H9 (cell line): ENCODE data around the gene SKIC2. TPM values are rescaled to one million over a fixed set of nuclear protein-coding genes. Genes with fewer than 3 reads are reported as not detected.

ENCODE experiments used
- DNase-seq: peaks from one replicate; pipeline ENCODE4 v3.0.0-alpha.2; 2017
- H2AFZ ChIP-seq: one replicate; pipeline ENCODE4 v1.6.1; 2013; ENCODE audit warnings: mild to moderate bottlenecking, low read length, control low read depth, moderate library complexity
- H2AK5ac ChIP-seq: 2 replicates; pipeline ENCODE4 v1.6.1; 2013; ENCODE audit warnings: low read length, control low read depth, mixed read lengths; ENCODE audit not compliant: insufficient read length
- H2BK120ac ChIP-seq: one replicate; pipeline ENCODE4 v1.6.1; 2013; ENCODE audit warnings: low read depth, mild to moderate bottlenecking, low read length, control low read depth, inconsistent platforms; ENCODE audit not compliant: poor library complexity, severe bottlenecking
- H2BK12ac ChIP-seq: 2 replicates; pipeline ENCODE4 v1.6.1; 2013; ENCODE audit warnings: low read length, control low read depth, mixed read lengths, low read depth; ENCODE audit not compliant: insufficient read length
- H2BK15ac ChIP-seq: 2 replicates; pipeline ENCODE4 v1.6.1; 2013; ENCODE audit warnings: low read depth, low read length, control low read depth
- H2BK20ac ChIP-seq: one replicate; pipeline ENCODE4 v1.6.1; 2013; ENCODE audit warnings: low read depth, mild to moderate bottlenecking, low read length, control low read depth, inconsistent platforms; ENCODE audit not compliant: poor library complexity, severe bottlenecking
- H2BK5ac ChIP-seq: 2 replicates; pipeline ENCODE4 v1.6.1; 2013; ENCODE audit warnings: low read length, control low read depth, mixed read lengths; ENCODE audit not compliant: insufficient read length
- H3K14ac ChIP-seq: 2 replicates; pipeline ENCODE4 v1.6.1; 2013; ENCODE audit warnings: low read length, control low read depth; ENCODE audit not compliant: insufficient read depth
- H3K18ac ChIP-seq: 2 replicates; pipeline ENCODE4 v1.6.1; 2013; ENCODE audit warnings: low read depth, mild to moderate bottlenecking, mixed read lengths, low read length, control low read depth; ENCODE audit not compliant: insufficient read length
- H3K23ac ChIP-seq: 2 replicates; pipeline ENCODE4 v1.6.1; 2013; ENCODE audit warnings: low read length, control low read depth, mixed read lengths, low read depth; ENCODE audit not compliant: insufficient read length
- H3K23me2 ChIP-seq: 2 replicates; pipeline ENCODE4 v1.6.1; 2013; ENCODE audit warnings: low read depth, mild to moderate bottlenecking, mixed read lengths, low read length, control low read depth; ENCODE audit not compliant: insufficient read length, poor library complexity, severe bottlenecking
- H3K27ac ChIP-seq: 2 replicates; pipeline ENCODE4 v1.5.1; 2013; ENCODE audit warnings: low read length, control low read depth, mixed read lengths, low read depth; ENCODE audit not compliant: insufficient read length
- H3K27me3 ChIP-seq: 2 replicates; pipeline ENCODE4 v1.6.1; 2013; ENCODE audit warnings: low read length, control low read depth, inconsistent platforms; ENCODE audit not compliant: insufficient read depth
- H3K4ac ChIP-seq: 2 replicates; pipeline ENCODE4 v1.6.1; 2013; ENCODE audit warnings: low read depth, mild to moderate bottlenecking, control low read depth, inconsistent platforms, low read length, moderate library complexity
- H3K4me1 ChIP-seq: 2 replicates; pipeline ENCODE4 v1.6.1; 2013; ENCODE audit warnings: low read length, control low read depth, inconsistent platforms; ENCODE audit not compliant: insufficient read depth
- H3K4me2 ChIP-seq: 2 replicates; pipeline ENCODE4 v1.6.1; 2013; ENCODE audit warnings: low read length, control low read depth, mixed read lengths; ENCODE audit not compliant: insufficient read length, insufficient read depth
- H3K56ac ChIP-seq: 2 replicates; pipeline ENCODE4 v1.6.1; 2013; ENCODE audit warnings: low read depth, mild to moderate bottlenecking, mixed read lengths, low read length, control low read depth; ENCODE audit not compliant: insufficient read length
- H3K79me1 ChIP-seq: 2 replicates; pipeline ENCODE4 v1.6.1; 2013; ENCODE audit warnings: low read depth, mild to moderate bottlenecking, moderate library complexity, low read length, control low read depth, inconsistent platforms; ENCODE audit not compliant: insufficient read depth, poor library complexity, severe bottlenecking
- H3K79me2 ChIP-seq: 2 replicates; pipeline ENCODE4 v1.6.1; 2013; ENCODE audit warnings: low read length, control low read depth, inconsistent platforms; ENCODE audit not compliant: insufficient read depth
- H3K9ac ChIP-seq: 2 replicates; pipeline ENCODE4 v1.6.1; 2013; ENCODE audit warnings: low read length, control low read depth, mixed read lengths; ENCODE audit not compliant: insufficient read length; ENCODE audit errors: extremely low read depth
- H3K9me3 ChIP-seq: one replicate; pipeline ENCODE4 v1.6.1; 2013; ENCODE audit warnings: low read depth, low read length, inconsistent platforms; ENCODE audit not compliant: control insufficient read depth
- H3T11ph ChIP-seq: one replicate; pipeline ENCODE4 v1.6.1; 2013; ENCODE audit warnings: mild to moderate bottlenecking, low read length, control low read depth, inconsistent platforms
- H4K20me1 ChIP-seq: one replicate; pipeline ENCODE4 v1.6.1; 2013; ENCODE audit not compliant: control insufficient read depth, insufficient read length, insufficient read depth
- H4K5ac ChIP-seq: 2 replicates; pipeline ENCODE4 v1.6.1; 2013; ENCODE audit warnings: low read depth, mild to moderate bottlenecking, mixed read lengths, low read length, control low read depth; ENCODE audit not compliant: insufficient read length
- H4K8ac ChIP-seq: replicated peaks from 2 replicates; pipeline ENCODE4 v1.6.1; 2013; ENCODE audit warnings: low read length, control low read depth, mixed read lengths, low read depth; ENCODE audit not compliant: insufficient read length
- H4K91ac ChIP-seq: 2 replicates; pipeline ENCODE4 v1.6.1; 2013; ENCODE audit warnings: low read depth, mild to moderate bottlenecking, moderate library complexity, mixed read lengths, low read length, control low read depth; ENCODE audit not compliant: insufficient read length
- H3K27ac Mint-ChIP-seq, 3 experiments: 2 replicates in 2 of 3; 3 replicates in 1 of 3; pipeline ENCODE4 v1.8.0; 2020 to 2021; ENCODE audit warnings: mixed read lengths in 3 of 3, mild to moderate bottlenecking in 1 of 3, moderate library complexity in 1 of 3
- H3K27me3 Mint-ChIP-seq: 2 replicates; pipeline ENCODE4 v1.8.0; 2021; ENCODE audit warnings: low read depth, mild to moderate bottlenecking, moderate library complexity, mixed read lengths
- H3K36me3 Mint-ChIP-seq, 3 experiments: 2 replicates in 2 of 3; 3 replicates in 1 of 3; pipeline ENCODE4 v1.8.0; 2020 to 2021; ENCODE audit warnings: low read depth in 3 of 3, mixed read lengths in 3 of 3; ENCODE audit not compliant: insufficient read depth in 1 of 3
- H3K4me1 Mint-ChIP-seq, 2 experiments: 2 replicates each; pipeline ENCODE4 v1.8.0; 2020; ENCODE audit warnings: mixed read lengths in 2 of 2
- H3K4me3 Mint-ChIP-seq, 2 experiments: 2 replicates in 1 of 2; 3 replicates in 1 of 2; pipeline ENCODE4 v1.8.0; 2020 to 2021; ENCODE audit warnings: mild to moderate bottlenecking in 2 of 2, mixed read lengths in 2 of 2, moderate library complexity in 1 of 2
- H3K9me3 Mint-ChIP-seq, 2 experiments: 2 replicates in 1 of 2; 3 replicates in 1 of 2; pipeline ENCODE4 v1.8.0; 2020; ENCODE audit warnings: mild to moderate bottlenecking in 2 of 2, mixed read lengths in 2 of 2, moderate library complexity in 1 of 2
- WGBS: extraction: QIAGEN DNeasy Blood & Tissue Kit; methylation state at CpG from one replicate; pipeline ENCODE4 v1.1.7; 2013; ENCODE audit warnings: missing lambda C conversion rate, low lambda C conversion rate, mixed read lengths; ENCODE audit not compliant: insufficient read length; ENCODE audit errors: extremely low coverage; 5-methylcytosine and 5-hydroxymethylcytosine counted together
- total RNA-seq: library from RNA; stranded (reverse); gene quantifications from 2 replicates; pipeline ENCODE4 v1.2.1, GENCODE V29; 2021
- TF ChIP-seq, protein P1 (sequence below): fragments of 200-600 bp; sonication (generic); conservative IDR thresholded peaks from 3 replicates; pipeline ENCODE4 v1.8.0; 2021; ENCODE audit warnings: antibody characterized with exemption, mild to moderate bottlenecking

SKIC2 gene
- total RNA-seq, 1 experiment from 2014 or later: 86.2 TPM

DNA sequence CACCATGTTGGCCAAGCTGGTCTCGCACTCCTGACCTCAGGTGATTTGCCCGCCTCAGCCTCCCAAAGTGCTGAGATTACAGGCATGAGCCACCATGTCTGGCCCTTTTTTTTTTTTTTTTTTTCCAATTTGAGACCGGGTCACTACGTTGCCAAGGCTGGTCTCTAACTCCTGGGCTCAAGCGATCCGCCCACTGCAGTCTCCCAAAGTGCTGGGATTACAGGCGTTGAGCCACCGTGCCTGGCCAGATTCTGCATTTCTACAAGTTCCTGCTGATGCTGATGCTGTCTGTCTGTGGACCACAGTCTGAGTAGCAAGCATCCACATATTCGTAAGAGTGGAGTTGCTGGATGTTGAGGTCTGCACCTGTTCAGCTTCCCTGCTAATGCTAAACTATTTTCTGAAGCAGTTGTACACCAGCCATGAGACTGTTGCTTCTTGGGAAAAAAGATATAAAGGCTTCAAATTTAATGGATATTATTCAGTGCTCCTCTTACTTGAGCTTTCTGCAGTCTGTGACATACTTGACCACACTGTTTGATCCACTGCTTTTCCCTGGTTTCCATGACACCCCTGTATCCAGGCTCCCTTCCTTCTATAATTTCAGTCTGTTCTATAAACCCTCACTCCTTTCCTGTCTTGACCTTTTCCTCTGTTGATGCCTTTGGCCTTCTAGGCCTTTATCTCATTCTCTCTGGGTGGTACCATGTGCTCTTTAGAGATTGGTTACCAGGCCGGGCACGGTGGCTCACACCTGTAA is 47.0 kb upstream of the SKIC2 start:
- DNase-seq: no peak
- TF ChIP-seq, protein P1, sequence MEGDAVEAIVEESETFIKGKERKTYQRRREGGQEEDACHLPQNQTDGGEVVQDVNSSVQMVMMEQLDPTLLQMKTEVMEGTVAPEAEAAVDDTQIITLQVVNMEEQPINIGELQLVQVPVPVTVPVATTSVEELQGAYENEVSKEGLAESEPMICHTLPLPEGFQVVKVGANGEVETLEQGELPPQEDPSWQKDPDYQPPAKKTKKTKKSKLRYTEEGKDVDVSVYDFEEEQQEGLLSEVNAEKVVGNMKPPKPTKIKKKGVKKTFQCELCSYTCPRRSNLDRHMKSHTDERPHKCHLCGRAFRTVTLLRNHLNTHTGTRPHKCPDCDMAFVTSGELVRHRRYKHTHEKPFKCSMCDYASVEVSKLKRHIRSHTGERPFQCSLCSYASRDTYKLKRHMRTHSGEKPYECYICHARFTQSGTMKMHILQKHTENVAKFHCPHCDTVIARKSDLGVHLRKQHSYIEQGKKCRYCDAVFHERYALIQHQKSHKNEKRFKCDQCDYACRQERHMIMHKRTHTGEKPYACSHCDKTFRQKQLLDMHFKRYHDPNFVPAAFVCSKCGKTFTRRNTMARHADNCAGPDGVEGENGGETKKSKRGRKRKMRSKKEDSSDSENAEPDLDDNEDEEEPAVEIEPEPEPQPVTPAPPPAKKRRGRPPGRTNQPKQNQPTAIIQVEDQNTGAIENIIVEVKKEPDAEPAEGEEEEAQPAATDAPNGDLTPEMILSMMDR: no peak
- H4K20me1 ChIP-seq: no peaks in the 10 kb centered on the region
- H3K4me1 ChIP-seq: no peaks in the 10 kb centered on the region
- Mint-ChIP-seq H3K4me1 (peaks cover 0 to 6% of the 10 kb centered on the region in 2 experiments; a peak in 1 of 4 replicates), H3K4me3 (0 out of 5 replicates have a peak overlapping the region, but pooled peaks of 1 of the 2 experiments have one; percentile 39), H3K27me3 (peaks cover 1% of the 10 kb centered on the region), H3K36me3 (no peaks in the 10 kb centered on the region), H3K9me3 (no peaks in the 10 kb centered on the region), H3K27ac (no peak overlapping the region)
- H4K91ac ChIP-seq: no peak overlapping the region
- no peak overlapping the region for H2AFZ ChIP-seq
- no peak overlapping the region for H3K56ac ChIP-seq
- no peak overlapping the region for H3K23ac ChIP-seq
- no peak overlapping the region for H2AK5ac ChIP-seq
- H2BK120ac ChIP-seq: no peak overlapping the region
- H3K79me1 ChIP-seq: no peaks in the 10 kb centered on the region
- H4K5ac ChIP-seq: no peak overlapping the region
- H2BK5ac ChIP-seq: no peak overlapping the region
- no peak overlapping the region for H3K27ac ChIP-seq
- no CpG with 5 or more reads among the region's 11 CpGs for WGBS
- H3K23me2 ChIP-seq: no peaks in the 10 kb centered on the region
- H2BK12ac ChIP-seq: no peak overlapping the region
- H3K27me3 ChIP-seq: no peaks in the 10 kb centered on the region
- H3K9ac ChIP-seq: no peak overlapping the region
- no peak overlapping the region for H2BK15ac ChIP-seq
- H3T11ph ChIP-seq: no peak overlapping the region
- H3K79me2 ChIP-seq: no peaks in the 10 kb centered on the region
- H3K4ac ChIP-seq: no peak overlapping the region
- no peak overlapping the region for H3K14ac ChIP-seq
- H3K18ac ChIP-seq: no peak overlapping the region
- no peak overlapping the region for H4K8ac ChIP-seq
- no peaks in the 10 kb centered on the region for H3K9me3 ChIP-seq
- no peak overlapping the region for H3K4me2 ChIP-seq
- H2BK20ac ChIP-seq: no peak overlapping the region
